Ovary (tissue), 9 donors: ENCODE data around the gene IL20. TPM values are rescaled to one million over a fixed set of nuclear protein-coding genes. Genes with fewer than 3 reads are reported as not detected.

Source experiments
- DNase-seq, 5 donors: peaks; one replicate each; pipeline ENCODE4 v3.0.0-alpha.2; 2019 to 2020
- H3K27ac ChIP-seq, 2 donors: fragments of 200-600 bp; one replicate each; pipeline versions ENCODE4 v1.5.1 to v1.8.0; 2019 to 2022
- H3K27me3 ChIP-seq: fragments of 200-600 bp; one replicate; pipeline ENCODE4 v1.8.0; 2022
- H3K36me3 ChIP-seq: fragments of 200-600 bp; sonication (generic); one replicate; pipeline ENCODE4 v1.5.1; 2019
- H3K4me1 ChIP-seq: one replicate; pipeline ENCODE4 v1.8.1; 2013; ENCODE audit warnings: mild to moderate bottlenecking, moderate library complexity; ENCODE audit not compliant: insufficient read depth
- H3K4me3 ChIP-seq: fragments of 200-600 bp; sonication (generic); one replicate; pipeline ENCODE4 v1.5.1; 2017
- H3K9me3 ChIP-seq, 2 donors: fragments of 200-600 bp in 1 of 2; sonication (generic) in 1 of 2; one replicate each; pipeline versions ENCODE4 v1.5.1 to v1.8.1; 2013 to 2019; ENCODE audit warnings: mild to moderate bottlenecking in 1 of 2, moderate library complexity in 1 of 2
- EP300 ChIP-seq: sonication (generic); formaldehyde crosslinking; IDR thresholded peaks from one replicate; pipeline ENCODE4 v1.6.1; 2017; ENCODE audit warnings: antibody characterized with exemption
- POLR2A ChIP-seq: fragments of 450-650 bp; IDR thresholded peaks from one replicate; pipeline ENCODE4 v1.6.1; 2017; ENCODE audit warnings: antibody characterized with exemption, mild to moderate bottlenecking, moderate library complexity
- WGBS, 3 donors: extraction: QIAGEN DNeasy Blood & Tissue Kit in 1 of 3; methylation state at CpG; one replicate each; pipeline versions ENCODE4 v1.1.5 to v1.1.7; 2013 to 2017; 5-methylcytosine and 5-hydroxymethylcytosine counted together
- intact Hi-C, 4 donors: fragments of 100-400 bp; cut with DNase I; formaldehyde crosslinking; loops; one replicate each; pipeline versions ENCODE4 v1.11.0 to v1.15.1; 2022 to 2023
- polyA plus RNA-seq, 2 donors: library from polyadenylated mRNA; stranded (reverse); fragments of 200-250 nt in 1 of 2; fragments of 350-450 nt in 1 of 2; fragmentation: Illumina TruSeq in 1 of 2; extraction: RNeasy Lipid Tissue Mini Kit (QIAGEN cat#74804) in 1 of 2; gene quantifications; one replicate each; pipeline ENCODE4 v1.2.3, GENCODE V29; 2013 to 2014
- total RNA-seq, 7 donors: library from RNA; depleted of rRNA in 2 of 7; stranded (reverse); fragments of >200 nt in 2 of 7; fragmentation: NEBNext Ultra II Directional in 3 of 7; extraction: Animal tissue kit (Norgen Biotek cat#: 25700) in 3 of 7; gene quantifications; one replicate each; pipeline versions ENCODE4 v1.1.0 to v1.2.4, GENCODE V29; 2016 to 2023
- TF ChIP-seq, protein P1 (sequence below), 3 donors: fragments of 450-650 bp in 2 of 3; fragments of 200-600 bp in 1 of 3; IDR thresholded peaks; one replicate each; pipeline versions ENCODE4 v1.5.1 to v1.8.0; 2016 to 2022; ENCODE audit warnings: antibody characterized with exemption in 3 of 3, mild to moderate bottlenecking in 1 of 3
- donor health status: DM: no; HTN: no; CAD: no; lungs with moderate emphysema.
- donor health status: DM: no; HTN: no; CAD: no.
- donor health status: Bipolar disorder and iron deficiency.
- donor health status: DM: yes; HTN: yes; CAD: no.
- donor health status: DM: no; HTN: no; CAD: no.
- donor health status: DM: yes; HTN: yes; CAD: no.

The IL20 gene
- total and polyA plus RNA-seq, 9 donors, result 0.30 to 2.6 TPM; not detected in 7

DNA sequence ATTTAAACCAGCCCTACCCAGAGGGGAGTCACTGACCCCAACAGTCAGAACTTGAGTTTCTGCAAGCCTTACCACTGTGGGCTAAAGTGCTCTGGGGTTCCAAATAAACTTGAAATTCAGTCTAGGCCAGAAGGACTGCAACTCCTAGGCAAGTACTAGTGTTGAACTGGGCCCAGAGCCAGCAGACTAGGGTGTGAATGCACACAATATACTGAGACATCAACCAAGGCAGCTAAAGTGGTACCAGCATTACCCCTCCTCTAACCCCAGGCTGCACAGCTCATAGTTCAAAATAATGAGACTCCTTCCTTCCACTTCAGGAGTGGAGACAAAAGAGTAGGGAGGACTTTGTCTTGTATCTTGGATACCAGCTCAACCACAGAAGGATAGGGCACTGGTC lies 18.9 kb upstream of the IL20 start:
- H3K4me1 ChIP-seq, result no peaks in the 10 kb centered on the region
- DNase-seq, result no peak
- TF ChIP-seq, protein P1, sequence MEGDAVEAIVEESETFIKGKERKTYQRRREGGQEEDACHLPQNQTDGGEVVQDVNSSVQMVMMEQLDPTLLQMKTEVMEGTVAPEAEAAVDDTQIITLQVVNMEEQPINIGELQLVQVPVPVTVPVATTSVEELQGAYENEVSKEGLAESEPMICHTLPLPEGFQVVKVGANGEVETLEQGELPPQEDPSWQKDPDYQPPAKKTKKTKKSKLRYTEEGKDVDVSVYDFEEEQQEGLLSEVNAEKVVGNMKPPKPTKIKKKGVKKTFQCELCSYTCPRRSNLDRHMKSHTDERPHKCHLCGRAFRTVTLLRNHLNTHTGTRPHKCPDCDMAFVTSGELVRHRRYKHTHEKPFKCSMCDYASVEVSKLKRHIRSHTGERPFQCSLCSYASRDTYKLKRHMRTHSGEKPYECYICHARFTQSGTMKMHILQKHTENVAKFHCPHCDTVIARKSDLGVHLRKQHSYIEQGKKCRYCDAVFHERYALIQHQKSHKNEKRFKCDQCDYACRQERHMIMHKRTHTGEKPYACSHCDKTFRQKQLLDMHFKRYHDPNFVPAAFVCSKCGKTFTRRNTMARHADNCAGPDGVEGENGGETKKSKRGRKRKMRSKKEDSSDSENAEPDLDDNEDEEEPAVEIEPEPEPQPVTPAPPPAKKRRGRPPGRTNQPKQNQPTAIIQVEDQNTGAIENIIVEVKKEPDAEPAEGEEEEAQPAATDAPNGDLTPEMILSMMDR (IDR thresholded peaks at IDR 0.05), result no peak
- no peak for TF ChIP-seq EP300
- no peak for TF ChIP-seq POLR2A
- H3K9me3 ChIP-seq, result no peaks in the 10 kb centered on the region
- intact Hi-C loops, result no loop called here
- no peak overlapping the region for H3K4me3 ChIP-seq
- no peaks in the 10 kb centered on the region for H3K27me3 ChIP-seq
- no peak overlapping the region for H3K27ac ChIP-seq
- H3K36me3 ChIP-seq, result no peaks in the 10 kb centered on the region

GRCh38 chr1:206847337-206847834 lies 18.0 kb upstream of the IL20 start:
- no peak overlapping the region for H3K27ac ChIP-seq
- TF ChIP-seq EP300, result no peak
- TF ChIP-seq POLR2A, result no peak
- TF ChIP-seq, protein P1 (IDR thresholded peaks at IDR 0.05), result no peak
- intact Hi-C loops, result no loop called here
- H3K4me1 ChIP-seq, result no peaks in the 10 kb centered on the region
- DNase-seq, result no peak
- H3K27me3 ChIP-seq, result no peaks in the 10 kb centered on the region
- H3K36me3 ChIP-seq, result no peaks in the 10 kb centered on the region
- no peaks in the 10 kb centered on the region for H3K9me3 ChIP-seq
- H3K4me3 ChIP-seq, result no peak overlapping the region
- 95 to 98% (median 97%) methylated on average over 3 of the region's 3 CpGs for WGBS, 3 donors

- no peak overlapping the region for H3K27ac ChIP-seq
- TF ChIP-seq, protein P1 (IDR thresholded peaks at IDR 0.05), result no peak
- TF ChIP-seq EP300 (no peak), POLR2A (no peak)
- H3K4me3 ChIP-seq, result no peak overlapping the region
- no peaks in the 10 kb centered on the region for H3K9me3 ChIP-seq
- H3K36me3 ChIP-seq, result no peaks in the 10 kb centered on the region
- H3K4me1 ChIP-seq, result no peaks in the 10 kb centered on the region
- 84 to 98% (median 93%) methylated on average over 1 of the region's 1 CpG for WGBS, 3 donors
- intact Hi-C loops, result no loop called here
- H3K27me3 ChIP-seq, result no peaks in the 10 kb centered on the region
- no peak for DNase-seq
These were observed 17.5 kb upstream of the IL20 start for GRCh38 chr1:206847946-206848345.

DNA sequence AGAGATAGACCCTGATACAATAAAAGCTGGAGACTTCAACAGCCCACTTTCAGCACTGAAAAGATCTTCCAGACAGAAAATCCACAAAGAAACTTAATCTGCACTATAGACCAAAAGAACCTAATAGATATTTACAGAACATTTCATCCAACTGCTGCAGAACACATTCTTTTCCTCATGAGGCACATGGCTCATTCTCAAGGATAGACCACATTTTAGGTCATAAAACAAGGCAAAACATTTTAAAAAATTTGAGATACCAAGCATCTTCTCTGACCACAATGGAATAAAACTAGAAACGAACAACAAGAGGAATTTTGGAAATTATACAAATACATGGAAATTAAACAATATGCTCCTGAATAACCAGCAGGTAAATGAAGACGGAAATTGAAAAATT lies 15.0 kb upstream of the IL20 start:
- no peaks in the 10 kb centered on the region for H3K4me1 ChIP-seq
- 27 to 47% (median 30%) methylated on average over 2 of the region's 2 CpGs for WGBS, 3 donors
- no peaks in the 10 kb centered on the region for H3K36me3 ChIP-seq

More for the DNA sequence above, 15.0 kb upstream of the IL20 start:
- no peak overlapping the region for H3K4me3 ChIP-seq
- no peaks in the 10 kb centered on the region for H3K9me3 ChIP-seq
- no peak for DNase-seq
- intact Hi-C loops, result no loop called here
- TF ChIP-seq EP300, result no peak
- TF ChIP-seq POLR2A, result no peak
- TF ChIP-seq, protein P1 (IDR thresholded peaks at IDR 0.05), result no peak
- H3K27ac ChIP-seq, result no peak overlapping the region
- H3K27me3 ChIP-seq, result no peaks in the 10 kb centered on the region
